ENCODE results near the gene TGFA.

TGFA gene

GRCh38 chr2:70463997-70464396 is 89.6 kb downstream of the TGFA start:
- DNase-seq (ENCODE audit: low spot score), result no peak
- TF ChIP-seq CTCF (IDR thresholded peaks at IDR 0.05; ENCODE audit: extremely low read depth, missing control alignments), result no peak

GRCh38 chr2:70463581-70463980 is 90.0 kb downstream of the TGFA start:
- no peak for TF ChIP-seq CTCF (IDR thresholded peaks at IDR 0.05; ENCODE audit: extremely low read depth, missing control alignments)
- no peak for DNase-seq (ENCODE audit: low spot score)

GRCh38 chr2:70461981-70462876 is 91.4 kb downstream of the TGFA start:
- no peak for TF ChIP-seq CTCF (IDR thresholded peaks at IDR 0.05; ENCODE audit: extremely low read depth, missing control alignments)
- DNase-seq (ENCODE audit: low spot score), result no peak

GRCh38 chr2:70461414-70461813 is 92.2 kb downstream of the TGFA start:
- no peak for TF ChIP-seq CTCF (IDR thresholded peaks at IDR 0.05; ENCODE audit: extremely low read depth, missing control alignments)
- no peak for DNase-seq (ENCODE audit: low spot score)

GRCh38 chr2:70460333-70460732 is 93.3 kb downstream of the TGFA start:
- no peak for DNase-seq (ENCODE audit: low spot score)
- no peak for TF ChIP-seq CTCF (IDR thresholded peaks at IDR 0.05; ENCODE audit: extremely low read depth, missing control alignments)

GRCh38 chr2:70458661-70459060 is 95.0 kb downstream of the TGFA start:
- TF ChIP-seq CTCF (IDR thresholded peaks at IDR 0.05; ENCODE audit: extremely low read depth, missing control alignments), result no peak
- no peak for DNase-seq (ENCODE audit: low spot score)

- no peak for DNase-seq (ENCODE audit: low spot score)
- TF ChIP-seq CTCF (IDR thresholded peaks at IDR 0.05; ENCODE audit: extremely low read depth, missing control alignments), result no peak
Measured at GRCh38 chr2:70456585-70457495, 96.8 kb downstream of the TGFA start.
